Right atrium auricular region (tissue), 2 donors: ENCODE measurements around the gene ABCB11. TPM values are rescaled to one million over a fixed set of nuclear protein-coding genes. Genes with fewer than 3 reads are reported as not detected.

ENCODE experiments used
- DNase-seq: peaks from one replicate; pipeline ENCODE4 v3.0.0-alpha.2; 2019; ENCODE audit warnings: low spot score
- H3K27ac ChIP-seq, 2 donors: fragments of 200-600 bp; sonication (generic); 1 replicate in 1 of 2; 2 replicates in 1 of 2; pipeline ENCODE4 v1.5.1; 2016 to 2019
- H3K27me3 ChIP-seq, 2 donors: fragments of 200-600 bp; sonication (generic); one replicate each; pipeline versions ENCODE4 v1.5.1 to v1.6.0; 2017 to 2019
- H3K36me3 ChIP-seq: fragments of 200-600 bp; sonication (generic); one replicate; pipeline ENCODE4 v1.5.1; 2016
- H3K4me1 ChIP-seq, 2 donors: fragments of 200-600 bp; sonication (generic); one replicate each; pipeline versions ENCODE4 v1.5.1 to v1.6.0; 2017 to 2019
- H3K4me3 ChIP-seq, 2 donors: fragments of 200-600 bp; sonication (generic); 1 replicate in 1 of 2; 2 replicates in 1 of 2; pipeline ENCODE4 v1.5.1; 2017 to 2019; ENCODE audit warnings: mild to moderate bottlenecking in 1 of 2, moderate library complexity in 1 of 2
- H3K9me3 ChIP-seq, 2 donors: fragments of 200-600 bp; sonication (generic); one replicate each; pipeline ENCODE4 v1.5.1; 2019
- CTCF ChIP-seq, 2 donors: fragments of 200-600 bp; sonication (generic); IDR thresholded peaks; one replicate each; pipeline ENCODE4 v1.5.1; 2019; ENCODE audit warnings: antibody characterized with exemption in 2 of 2
- total RNA-seq, 2 donors: library from RNA; depleted of rRNA; stranded (reverse); fragments of >200 nt; gene quantifications; one replicate each; pipeline ENCODE4 v1.1.0, GENCODE V29; 2016

Gene ABCB11
- total RNA-seq, 2 donors from 2014 or later = 0.12 to 0.33 TPM

DNA sequence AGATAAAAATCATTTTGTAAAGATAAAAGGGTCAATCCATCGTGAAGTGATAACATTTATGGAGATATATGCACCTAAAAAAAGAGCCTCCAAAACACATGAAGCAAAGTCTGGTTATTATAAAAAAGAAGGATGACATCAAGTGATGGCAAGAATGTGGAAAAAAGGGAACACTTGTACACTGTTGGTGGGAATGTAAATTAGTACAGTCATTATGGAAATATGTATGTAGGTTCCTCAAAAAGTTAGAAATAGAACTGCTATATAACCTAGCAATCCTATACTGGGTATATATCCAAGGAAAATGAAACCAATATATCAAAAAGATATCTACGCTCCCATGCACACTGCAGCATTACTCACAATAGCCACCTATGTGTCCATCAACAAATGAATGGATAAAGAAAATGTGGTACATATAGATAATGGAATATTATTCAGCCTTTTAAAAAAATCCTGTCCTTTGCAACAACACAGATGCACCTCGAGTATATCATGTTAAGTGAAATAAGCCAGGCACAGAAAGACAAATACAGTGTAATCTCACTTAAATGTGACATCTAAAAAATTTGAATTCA, 28.9 kb downstream of the ABCB11 start:
- Histone ChIP-seq H3K9me3 (no peaks in the 10 kb centered on the region), H3K27ac (no peak overlapping the region), H3K36me3 (no peaks in the 10 kb centered on the region), H3K27me3 (no peaks in the 10 kb centered on the region), H3K4me1 (peaks cover 0 to 3% of the 10 kb centered on the region in 2 donors), H3K4me3 (no peak overlapping the region)
- TF ChIP-seq CTCF (IDR thresholded peaks at IDR 0.05) = no peak
- DNase-seq = no peak

DNA sequence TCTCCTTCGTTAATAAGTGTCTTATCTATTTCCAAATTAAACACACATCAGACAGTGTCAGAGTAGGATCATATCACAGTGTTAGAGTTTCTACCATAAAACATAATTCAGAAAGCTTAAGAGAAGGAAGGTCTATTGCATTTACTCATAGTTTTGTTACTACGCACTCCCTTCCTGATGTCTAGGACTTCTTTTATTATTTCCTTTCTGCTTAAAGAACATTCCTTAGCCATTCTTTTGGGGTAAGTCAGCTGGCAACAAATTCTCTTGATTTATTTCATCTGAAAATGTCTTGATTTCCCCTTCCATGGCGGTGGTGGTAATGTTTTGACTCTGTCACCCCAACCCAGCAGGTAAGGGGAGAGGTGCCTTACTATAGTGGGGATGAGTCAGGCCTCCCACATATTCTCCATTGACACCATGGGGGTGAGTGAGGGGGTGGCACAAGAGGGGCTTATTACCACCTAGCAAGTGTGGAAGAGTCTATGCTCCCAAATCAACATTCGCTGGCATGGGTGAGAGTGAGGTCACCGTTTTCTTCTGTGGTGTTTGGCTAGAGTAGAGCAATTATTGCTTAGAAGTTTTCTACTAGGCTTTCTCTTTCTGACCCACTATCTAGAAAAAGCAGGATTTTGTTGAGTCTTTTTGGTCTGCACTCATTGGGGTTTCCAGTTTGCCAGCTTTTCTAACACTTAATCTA, 29.9 kb downstream of the ABCB11 start:
- no peak for TF ChIP-seq CTCF (IDR thresholded peaks at IDR 0.05)

GRCh38 chr2:168999668-169000213, 31.4 kb downstream of the ABCB11 start:
- H3K4me1 ChIP-seq = peaks cover 0 to 13% of the 10 kb centered on the region in 2 donors
- no peaks in the 10 kb centered on the region for H3K36me3 ChIP-seq
- no peaks in the 10 kb centered on the region for H3K9me3 ChIP-seq
- no peak overlapping the region for H3K27ac ChIP-seq
- H3K4me3 ChIP-seq = no peak overlapping the region
- no peak for TF ChIP-seq CTCF (IDR thresholded peaks at IDR 0.05)
- H3K27me3 ChIP-seq = no peaks in the 10 kb centered on the region
- DNase-seq = no peak

More for the DNA sequence above, 29.9 kb downstream of the ABCB11 start:
- DNase-seq = no peak
- no peaks in the 10 kb centered on the region for H3K27me3 ChIP-seq
- H3K4me3 ChIP-seq = no peak overlapping the region
- no peaks in the 10 kb centered on the region for H3K36me3 ChIP-seq
- no peak overlapping the region for H3K27ac ChIP-seq
- peaks cover 0 to 10% of the 10 kb centered on the region in 2 donors for H3K4me1 ChIP-seq
- no peaks in the 10 kb centered on the region for H3K9me3 ChIP-seq

GRCh38 chr2:168998609-168999211, 32.4 kb downstream of the ABCB11 start:
- no peaks in the 10 kb centered on the region for H3K27me3 ChIP-seq
- H3K4me1 ChIP-seq = peaks cover 0 to 13% of the 10 kb centered on the region in 2 donors
- H3K9me3 ChIP-seq = no peaks in the 10 kb centered on the region
- no peak overlapping the region for H3K4me3 ChIP-seq
- H3K36me3 ChIP-seq = no peaks in the 10 kb centered on the region
- DNase-seq = no peak
- no peak for TF ChIP-seq CTCF (IDR thresholded peaks at IDR 0.05)
- H3K27ac ChIP-seq = no peak overlapping the region

GRCh38 chr2:168997794-168998193, 33.3 kb downstream of the ABCB11 start:
- Histone ChIP-seq H3K36me3 (no peaks in the 10 kb centered on the region), H3K9me3 (no peaks in the 10 kb centered on the region), H3K4me3 (no peak overlapping the region), H3K27ac (peak overlapping the region in 1 of 2 donors; percentile 35), H3K4me1 (peaks cover 0 to 13% of the 10 kb centered on the region in 2 donors), H3K27me3 (no peaks in the 10 kb centered on the region)
- no peak for TF ChIP-seq CTCF (IDR thresholded peaks at IDR 0.05)
- DNase-seq = no peak
